Measurements from ENCODE around the gene FOXP1.

DNA sequence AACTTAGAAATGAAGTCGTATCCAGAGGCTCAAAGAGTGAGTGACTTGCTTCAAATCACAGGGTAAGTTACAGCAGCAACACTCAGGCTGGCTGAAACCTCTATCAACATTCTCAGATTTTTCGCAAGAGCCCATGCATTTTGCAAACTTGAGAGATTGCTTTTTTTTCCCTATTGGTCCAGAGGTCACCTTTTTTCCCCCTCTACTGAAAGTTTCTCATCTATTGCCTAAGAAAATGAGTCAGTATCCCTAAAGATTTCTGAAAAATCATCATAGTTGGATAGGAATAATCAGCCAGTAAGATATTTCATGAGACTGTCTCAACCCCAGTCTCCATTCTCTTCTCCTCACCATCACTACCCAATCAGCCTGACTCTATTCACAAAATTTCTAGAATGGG lies 410.6 kb downstream of the FOXP1 start:
- TF ChIP-seq POLR2A (IDR thresholded peaks at IDR 0.05) = no peak
- no peak for TF ChIP-seq CTCF (IDR thresholded peaks at IDR 0.05)

All from uterus (tissue), 2 donors.